ENCODE measurements around the gene SPINDOC. TPM values are rescaled to one million over a fixed set of nuclear protein-coding genes. Genes with fewer than 3 reads are reported as not detected.

Gene SPINDOC
- total RNA-seq, 1 experiment from 2014 or later: 50.9 TPM

DNA sequence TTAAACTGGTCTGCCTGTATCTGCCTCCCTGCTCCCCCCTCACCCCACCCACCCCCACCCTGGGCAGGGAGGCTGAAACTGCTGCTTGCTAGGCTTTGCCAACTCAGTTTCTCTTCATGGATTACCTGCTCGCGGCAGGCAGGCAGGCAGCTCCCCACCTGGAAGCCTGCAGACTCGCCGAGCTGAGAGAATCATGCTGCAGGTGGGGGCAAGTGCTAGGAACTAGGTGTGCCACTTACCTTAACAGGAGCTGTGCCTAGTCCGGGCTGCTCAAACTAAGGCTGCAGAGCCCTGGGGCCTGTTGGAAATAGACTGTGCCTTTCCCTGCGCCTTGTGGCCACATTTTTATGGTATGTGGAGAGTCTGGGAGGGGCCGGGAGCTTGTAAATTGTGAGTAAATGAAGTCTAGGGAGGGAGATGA is 55.9 kb downstream of the SPINDOC start (continued):
- TF ChIP-seq, protein P1, sequence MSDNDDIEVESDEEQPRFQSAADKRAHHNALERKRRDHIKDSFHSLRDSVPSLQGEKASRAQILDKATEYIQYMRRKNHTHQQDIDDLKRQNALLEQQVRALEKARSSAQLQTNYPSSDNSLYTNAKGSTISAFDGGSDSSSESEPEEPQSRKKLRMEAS (IDR thresholded peaks at IDR 0.05): no peak

DNA sequence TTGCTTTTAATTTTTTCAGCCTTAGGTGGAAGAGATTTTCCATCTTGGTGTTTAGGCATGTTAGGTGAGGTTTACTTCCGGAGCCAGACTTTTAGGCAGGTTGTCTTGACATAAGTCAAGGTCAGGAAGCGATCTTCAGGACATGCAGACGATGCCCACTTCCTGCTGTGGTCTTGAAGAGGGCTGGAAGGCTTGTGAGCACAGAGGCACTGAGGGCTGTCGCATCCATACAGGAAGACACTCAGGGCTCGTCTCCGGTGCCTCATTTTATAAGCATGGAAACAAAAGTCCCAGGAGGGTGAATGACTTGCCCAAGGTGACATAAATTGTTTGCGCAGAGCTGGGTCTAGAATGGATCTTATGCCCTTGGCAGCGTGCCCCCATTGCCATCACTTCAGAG is 56.4 kb downstream of the SPINDOC start:
- Histone ChIP-seq H3K27me3 (ENCODE audit: insufficient read depth, low read length) (no peaks in the 10 kb centered on the region), H3K27ac (ENCODE audit: low read depth, low read length) (no peak overlapping the region), H3K4me1 (ENCODE audit: control insufficient read depth in 1 of 2, insufficient read depth in 2 of 2, low read length in 2 of 2) (peaks cover 7 to 26% of the 10 kb centered on the region in 2 experiments), H3K36me3 (ENCODE audit: control insufficient read depth in 1 of 2, insufficient read depth in 2 of 2, low read length in 2 of 2) (peaks cover 0 to 5% of the 10 kb centered on the region in 2 experiments; a peak in 1 of 4 replicates), H3K4me2 (ENCODE audit: low read length) (no peak overlapping the region), H3K4me3 (replicated peaks in 1 of 2; ENCODE audit: low read depth in 1 of 2, low read length in 2 of 2) (no peak overlapping the region), H3K9me3 (ENCODE audit: control insufficient read depth in 1 of 2, insufficient read depth in 1 of 2, low read depth in 1 of 2, low read length in 2 of 2) (no peaks in the 10 kb centered on the region), H4K20me1 (ENCODE audit: insufficient read depth) (peaks cover 5% of the 10 kb centered on the region; the same call in 1 of the 2 replicates), H3K9me2 (ENCODE audit: insufficient read depth) (no peaks in the 10 kb centered on the region), H2AFZ (ENCODE audit: low read depth, low read length, poor library complexity, severe bottlenecking) (no peak overlapping the region), H3K79me2 (ENCODE audit: insufficient read depth, low read length) (peaks cover 93% of the 10 kb centered on the region), H3K9ac (ENCODE audit: low read length) (no peak overlapping the region)
- RAD21 ChIA-PET (ENCODE audit: low non-redundant PET in 1 of 2, low total read pairs in 2 of 2, uncharacterized antibody in 2 of 2, unreplicated experiment in 2 of 2): no interaction called here
- POLR2A ChIA-PET: no interaction called here
- no peak for TF ChIP-seq CEBPB (IDR thresholded peaks at IDR 0.05; ENCODE audit: low read depth)
- no peak for TF ChIP-seq POLR2A (IDR thresholded peaks at IDR 0.05; ENCODE audit: borderline replicate concordance, extremely low read depth, insufficient read depth, insufficient read length)
- TF ChIP-seq, protein P2, sequence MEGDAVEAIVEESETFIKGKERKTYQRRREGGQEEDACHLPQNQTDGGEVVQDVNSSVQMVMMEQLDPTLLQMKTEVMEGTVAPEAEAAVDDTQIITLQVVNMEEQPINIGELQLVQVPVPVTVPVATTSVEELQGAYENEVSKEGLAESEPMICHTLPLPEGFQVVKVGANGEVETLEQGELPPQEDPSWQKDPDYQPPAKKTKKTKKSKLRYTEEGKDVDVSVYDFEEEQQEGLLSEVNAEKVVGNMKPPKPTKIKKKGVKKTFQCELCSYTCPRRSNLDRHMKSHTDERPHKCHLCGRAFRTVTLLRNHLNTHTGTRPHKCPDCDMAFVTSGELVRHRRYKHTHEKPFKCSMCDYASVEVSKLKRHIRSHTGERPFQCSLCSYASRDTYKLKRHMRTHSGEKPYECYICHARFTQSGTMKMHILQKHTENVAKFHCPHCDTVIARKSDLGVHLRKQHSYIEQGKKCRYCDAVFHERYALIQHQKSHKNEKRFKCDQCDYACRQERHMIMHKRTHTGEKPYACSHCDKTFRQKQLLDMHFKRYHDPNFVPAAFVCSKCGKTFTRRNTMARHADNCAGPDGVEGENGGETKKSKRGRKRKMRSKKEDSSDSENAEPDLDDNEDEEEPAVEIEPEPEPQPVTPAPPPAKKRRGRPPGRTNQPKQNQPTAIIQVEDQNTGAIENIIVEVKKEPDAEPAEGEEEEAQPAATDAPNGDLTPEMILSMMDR (IDR thresholded peaks at IDR 0.05 in 2 of 3, conservative IDR thresholded peaks at IDR 0.05 in 1 of 3; ENCODE audit: borderline replicate concordance in 1 of 3, insufficient read depth in 1 of 3, low read depth in 2 of 3, low read length in 2 of 3): no peak
- TF ChIP-seq EGR1 (IDR thresholded peaks at IDR 0.05; ENCODE audit: low read depth): no peak
- TF ChIP-seq FOSL1 (IDR thresholded peaks at IDR 0.05; ENCODE audit: low read depth): no peak
- TF ChIP-seq ZNF274 (IDR thresholded peaks at IDR 0.05; ENCODE audit: low read depth, low read length): no peak
- TF ChIP-seq ELF1 (IDR thresholded peaks at IDR 0.05; ENCODE audit: borderline replicate concordance, low read depth): no peak
- TF ChIP-seq YY1 (IDR thresholded peaks at IDR 0.05; ENCODE audit: extremely low read depth, insufficient replicate concordance, low read depth, low read length): no peak
- no peak for TF ChIP-seq SIN3A (IDR thresholded peaks at IDR 0.05; ENCODE audit: low read depth)
- no peak for TF ChIP-seq JUND (IDR thresholded peaks at IDR 0.05)
- TF ChIP-seq POLR2AphosphoS5 (IDR thresholded peaks at IDR 0.05; ENCODE audit: low read depth, low read length): no peak
- TF ChIP-seq SP1 (IDR thresholded peaks at IDR 0.05; ENCODE audit: low read depth): no peak
- TF ChIP-seq EZH2phosphoT487 (IDR thresholded peaks at IDR 0.05; ENCODE audit: borderline replicate concordance): no peak
- no peak for TF ChIP-seq RAD21 (IDR thresholded peaks at IDR 0.05; ENCODE audit: low read depth)
- intact Hi-C loops (cut with micrococcal nuclease): loop anchor here (5.0 kb wide), 1 partner anchor 32 kb away; the partner anchor contains the start of gene MARK2
- CTCF ChIA-PET: no interaction called here
- no TSS peak for BruUV-seq (replicated peaks)
- no peak for ATAC-seq
- no peak for DNase-seq (ENCODE audit: low read depth, low spot score)
